Activated CD4-positive, alpha-beta T cell treated with anti-CD3 and anti-CD28 coated beads, Interleukin-2, amount 10 ng/mL, durations not matched to agents 7 days and 5 days (primary cell): ENCODE measurements around the gene MSH3. TPM values are rescaled to one million over a fixed set of nuclear protein-coding genes. Genes with fewer than 3 reads are reported as not detected.

Source experiments
- CTCF ChIA-PET: fragments of 350-600 bp; sonication (Branson Sonifier 250); formaldehyde crosslinking; loops from one replicate; lab custom pipeline; 2021; ENCODE audit warnings: antibody characterized with exemption; lab: Charles Lee
- POLR2A ChIA-PET: fragments of 350-600 bp; sonication (Branson Sonifier 250); formaldehyde crosslinking; loops from one replicate; lab custom pipeline; 2021; ENCODE audit warnings: antibody characterized with exemption; lab: Charles Lee
- DNase-seq: peaks from one replicate; pipeline ENCODE4 v3.0.0-alpha.2; 2020
- H3K27ac Mint-ChIP-seq: one replicate; pipeline ENCODE4 v1.8.0; 2021; ENCODE audit warnings: mild to moderate bottlenecking, moderate library complexity, mixed read lengths
- H3K27me3 Mint-ChIP-seq: one replicate; pipeline ENCODE4 v1.8.0; 2021; ENCODE audit warnings: mixed read lengths
- H3K36me3 Mint-ChIP-seq: one replicate; pipeline ENCODE4 v1.8.0; 2021; ENCODE audit warnings: low read depth, mixed read lengths
- H3K4me1 Mint-ChIP-seq: one replicate; pipeline ENCODE4 v1.8.0; 2021; ENCODE audit warnings: mixed read lengths
- H3K4me3 Mint-ChIP-seq: one replicate; pipeline ENCODE4 v1.8.0; 2021; ENCODE audit warnings: mild to moderate bottlenecking, moderate library complexity, mixed read lengths
- H3K9me3 Mint-ChIP-seq: one replicate; pipeline ENCODE4 v1.8.0; 2021; ENCODE audit warnings: mixed read lengths
- total RNA-seq, 2 experiments: library from RNA; stranded (reverse); gene quantifications; one replicate each; pipeline ENCODE4 v1.2.3, GENCODE V29; 2021

MSH3 gene
- 10 to 100 TPM; 23.2 to 25.4 TPM for total RNA-seq

DNA sequence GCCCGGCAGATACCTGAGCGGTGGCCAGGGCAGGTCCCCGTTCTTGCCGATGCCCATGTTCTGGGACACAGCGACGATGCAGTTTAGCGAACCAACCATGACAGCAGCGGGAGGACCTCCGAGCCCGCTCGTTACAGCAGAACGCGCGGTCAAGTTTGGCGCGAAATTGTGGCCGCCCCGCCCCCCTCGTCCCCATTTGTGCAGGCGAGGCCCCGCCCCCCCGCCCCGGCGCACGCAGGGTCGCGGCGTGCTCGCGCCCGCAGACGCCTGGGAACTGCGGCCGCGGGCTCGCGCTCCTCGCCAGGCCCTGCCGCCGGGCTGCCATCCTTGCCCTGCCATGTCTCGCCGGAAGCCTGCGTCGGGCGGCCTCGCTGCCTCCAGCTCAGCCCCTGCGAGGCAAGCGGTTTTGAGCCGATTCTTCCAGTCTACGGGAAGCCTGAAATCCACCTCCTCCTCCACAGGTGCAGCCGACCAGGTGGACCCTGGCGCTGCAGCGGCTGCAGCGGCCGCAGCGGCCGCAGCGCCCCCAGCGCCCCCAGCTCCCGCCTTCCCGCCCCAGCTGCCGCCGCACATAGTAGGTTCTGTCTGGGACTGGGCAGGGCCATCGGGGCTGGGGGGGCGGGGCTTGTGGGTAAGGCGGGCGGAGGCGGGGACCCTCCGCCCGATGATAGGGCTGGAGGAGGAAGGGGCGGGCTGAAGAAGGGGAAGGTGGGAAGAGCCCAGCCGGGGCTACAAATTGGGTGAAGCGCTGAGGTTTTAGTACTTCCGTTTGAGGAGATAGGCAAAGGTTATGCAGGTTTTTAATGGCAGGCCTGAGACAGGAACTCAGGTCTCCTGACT, at the start of gene MSH3, which contains the start of gene DHFR:
TSS of gene MSH3 (plus strand) at position 262 of the 840 bp plus-strand sequence. CDS start at position 338, 76 bp downstream.
TSS of gene DHFR (minus strand) at position 593 of the 840 bp plus-strand sequence. CDS start at position 99, 494 bp downstream.
- CTCF ChIA-PET: interaction anchor here (1.5 to 2.4 kb wide), 2 partner anchors 15 to 18 kb away, joined by 4 to 9 read pairs; no protein-coding TSS in a partner anchor

GRCh38 chr5:80607343-80607742, 47.1 kb upstream of the MSH3 start:
- Mint-ChIP-seq H3K27ac (no peak overlapping the region), H3K4me3 (no peak overlapping the region), H3K4me1 (peaks cover 2% of the 10 kb centered on the region), H3K36me3 (peaks cover 7% of the 10 kb centered on the region), H3K27me3 (no peaks in the 10 kb centered on the region), H3K9me3 (peaks cover 12% of the 10 kb centered on the region)
- DNase-seq: no peak
- ChIA-PET CTCF (no interaction called here), POLR2A (no interaction called here)

More for the DNA sequence above, at the start of gene MSH3, which contains the start of gene DHFR:
- peak within 1 kb of the TSS; percentile 89 for H3K4me3 Mint-ChIP-seq
- no peaks in the 10 kb centered on the region for H3K27me3 Mint-ChIP-seq
- H3K9me3 Mint-ChIP-seq: no peaks in the 10 kb centered on the region
- peaks cover 25% of the 10 kb centered on the region for H3K4me1 Mint-ChIP-seq
- H3K27ac Mint-ChIP-seq: peak within 1 kb of the TSS; percentile 97
- POLR2A ChIA-PET: interaction anchor here (0.6 kb wide), 1 partner anchor 16 kb away, joined by 3 read pairs; no protein-coding TSS in a partner anchor
- peaks cover 47% of the 10 kb centered on the region for H3K36me3 Mint-ChIP-seq
- peak; percentile 92 for DNase-seq

- peaks cover 12% of the 10 kb centered on the region for H3K9me3 Mint-ChIP-seq
Measured at GRCh38 chr5:80607832-80608231, 46.6 kb upstream of the MSH3 start.

GRCh38 chr5:80608731-80609130, 45.7 kb upstream of the MSH3 start:
- H3K9me3 Mint-ChIP-seq: peaks cover 12% of the 10 kb centered on the region
- H3K27ac Mint-ChIP-seq: no peak overlapping the region
- peaks cover 9% of the 10 kb centered on the region for H3K36me3 Mint-ChIP-seq
- H3K4me3 Mint-ChIP-seq: no peak overlapping the region
- H3K4me1 Mint-ChIP-seq: peaks cover 2% of the 10 kb centered on the region
- ChIA-PET CTCF (no interaction called here), POLR2A (no interaction called here)
- DNase-seq: no peak
- H3K27me3 Mint-ChIP-seq: no peaks in the 10 kb centered on the region

More at GRCh38 chr5:80607832-80608231, 46.6 kb upstream of the MSH3 start:
- no peak for DNase-seq
- no peak overlapping the region for H3K27ac Mint-ChIP-seq
- H3K27me3 Mint-ChIP-seq: no peaks in the 10 kb centered on the region
- H3K36me3 Mint-ChIP-seq: peaks cover 7% of the 10 kb centered on the region
- ChIA-PET CTCF (no interaction called here), POLR2A (no interaction called here)
- peaks cover 2% of the 10 kb centered on the region for H3K4me1 Mint-ChIP-seq
- H3K4me3 Mint-ChIP-seq: no peak overlapping the region

DNA sequence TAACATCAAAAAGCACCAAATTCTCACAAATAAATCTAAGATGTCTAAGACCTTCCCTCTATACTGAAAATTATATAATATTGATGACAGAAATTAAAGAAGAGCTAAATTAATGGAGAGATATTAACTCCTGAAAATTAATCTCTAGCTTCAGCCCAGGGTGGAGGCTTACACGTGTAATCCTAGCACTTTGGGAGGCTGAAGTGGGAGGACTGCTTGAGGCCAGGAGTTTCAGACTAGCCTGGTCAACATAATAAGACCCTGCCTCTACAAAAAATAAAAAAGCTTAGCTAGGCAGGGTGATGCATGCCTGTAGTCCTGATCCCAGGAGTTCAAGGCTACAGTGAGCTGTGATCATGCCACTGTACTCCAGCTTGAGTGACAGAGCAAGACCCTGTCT, 44.8 kb upstream of the MSH3 start:
- Mint-ChIP-seq H3K27ac (no peak overlapping the region), H3K4me3 (no peak overlapping the region), H3K27me3 (no peaks in the 10 kb centered on the region), H3K9me3 (peaks cover 12% of the 10 kb centered on the region), H3K36me3 (peaks cover 10% of the 10 kb centered on the region), H3K4me1 (peaks cover 2% of the 10 kb centered on the region)
- ChIA-PET POLR2A (no interaction called here), CTCF (interaction anchor here (0.7 to 0.9 kb wide), 2 partner anchors 10 to 474 kb away, joined by 3 read pairs; no protein-coding TSS in a partner anchor)
- DNase-seq: no peak

DNA sequence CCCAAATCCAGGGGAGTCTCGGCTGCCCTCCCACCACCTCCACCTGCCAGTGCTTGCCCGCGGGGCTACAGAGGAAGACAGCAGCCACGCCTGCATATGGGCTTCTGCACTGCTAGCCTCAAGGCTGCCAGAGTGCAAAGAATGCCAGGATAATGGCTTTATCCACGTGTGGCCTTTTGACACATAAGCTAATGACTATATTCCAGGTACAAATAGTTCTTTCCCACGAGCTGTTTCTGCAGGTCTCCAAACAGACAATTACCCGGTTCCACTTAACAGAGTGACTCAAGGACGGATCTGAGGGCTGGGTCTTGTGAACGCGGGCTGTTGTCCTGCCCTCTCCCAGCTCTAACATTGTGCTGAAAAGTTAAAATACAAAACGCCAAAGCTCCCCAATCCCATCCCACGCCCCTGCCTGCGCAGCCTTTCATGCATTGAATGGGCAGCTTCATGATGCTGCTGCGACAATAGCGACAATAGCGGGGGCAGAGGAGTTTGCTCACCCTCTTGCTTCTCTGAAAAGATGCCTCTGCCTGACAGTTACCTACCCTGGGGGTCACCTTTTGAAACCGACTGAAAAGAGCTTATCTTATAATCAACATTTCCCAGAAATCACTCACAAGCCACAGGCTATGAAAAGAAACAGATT, 39.1 kb upstream of the MSH3 start:
- Mint-ChIP-seq H3K36me3 (peaks cover 11% of the 10 kb centered on the region), H3K27me3 (no peaks in the 10 kb centered on the region), H3K4me3 (no peak overlapping the region), H3K4me1 (peaks cover 5% of the 10 kb centered on the region), H3K27ac (no peak overlapping the region), H3K9me3 (peaks cover 6% of the 10 kb centered on the region)
- DNase-seq: no peak
- ChIA-PET POLR2A (no interaction called here), CTCF (interaction anchor here (0.5 kb wide), 1 partner anchor 671 kb away, joined by 4 read pairs; no protein-coding TSS in a partner anchor)

DNA sequence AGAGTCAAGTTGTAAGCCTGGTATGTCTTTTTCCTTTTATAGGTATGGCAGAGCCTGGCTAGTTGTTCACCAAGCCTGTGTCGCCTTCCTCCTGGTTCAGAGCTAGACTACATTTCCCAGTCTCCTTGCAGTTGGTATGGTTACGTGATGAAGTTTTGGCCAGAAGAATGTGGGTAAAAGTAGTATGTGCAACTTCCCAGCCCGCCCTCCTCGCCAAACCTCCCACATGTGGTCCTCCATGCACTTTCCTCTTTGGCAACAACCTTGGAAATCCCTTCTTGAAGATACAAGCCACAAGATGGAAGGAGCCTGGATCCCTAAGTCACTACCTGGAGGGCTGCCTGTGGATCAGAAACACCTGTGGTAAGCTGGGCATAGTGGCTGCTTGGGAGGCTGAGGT, 36.0 kb upstream of the MSH3 start:
- ChIA-PET CTCF (no interaction called here), POLR2A (no interaction called here)
- DNase-seq: no peak
- Mint-ChIP-seq H3K36me3 (peaks cover 26% of the 10 kb centered on the region), H3K4me1 (peaks cover 5% of the 10 kb centered on the region), H3K27ac (no peak overlapping the region), H3K4me3 (no peak overlapping the region), H3K27me3 (no peaks in the 10 kb centered on the region), H3K9me3 (no peaks in the 10 kb centered on the region)

- Mint-ChIP-seq H3K4me3 (no peak overlapping the region), H3K9me3 (no peaks in the 10 kb centered on the region), H3K36me3 (peaks cover 24% of the 10 kb centered on the region), H3K27me3 (no peaks in the 10 kb centered on the region), H3K27ac (no peak overlapping the region), H3K4me1 (peaks cover 5% of the 10 kb centered on the region)
- ChIA-PET CTCF (interaction anchor here (1.2 kb wide), 1 partner anchor 9 kb away, joined by 3 read pairs; no protein-coding TSS in a partner anchor), POLR2A (no interaction called here)
- no peak for DNase-seq
Measured at GRCh38 chr5:80619086-80619485, 35.4 kb upstream of the MSH3 start.

DNA sequence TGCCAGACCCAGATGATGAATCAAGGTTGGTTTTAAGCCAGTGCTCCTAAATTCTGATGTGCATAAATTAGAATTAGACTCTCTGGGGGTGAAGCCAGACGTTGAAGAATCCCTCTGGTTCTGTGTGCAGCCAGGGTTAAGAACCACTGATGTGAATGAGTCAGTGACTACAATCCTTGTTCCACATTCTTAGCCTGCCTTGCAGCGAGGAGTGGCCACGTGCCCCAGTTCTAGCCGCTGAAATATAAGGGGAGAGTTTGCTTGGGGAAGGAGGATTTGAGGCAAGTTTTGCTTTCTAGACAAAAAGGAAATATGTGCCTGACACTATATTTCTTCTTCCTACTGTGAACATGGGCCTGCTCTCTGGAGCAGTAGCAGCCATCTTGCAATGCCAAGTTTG, 34.2 kb upstream of the MSH3 start:
- ChIA-PET POLR2A (no interaction called here), CTCF (interaction anchor here (1.2 kb wide), 1 partner anchor 10 kb away, joined by 3 read pairs; no protein-coding TSS in a partner anchor)
- no peak for DNase-seq
- peaks cover 5% of the 10 kb centered on the region for H3K4me1 Mint-ChIP-seq
- no peaks in the 10 kb centered on the region for H3K27me3 Mint-ChIP-seq
- H3K36me3 Mint-ChIP-seq: peaks cover 26% of the 10 kb centered on the region
- no peaks in the 10 kb centered on the region for H3K9me3 Mint-ChIP-seq
- no peak overlapping the region for H3K27ac Mint-ChIP-seq
- no peak overlapping the region for H3K4me3 Mint-ChIP-seq

GRCh38 chr5:80622756-80623155, 31.7 kb upstream of the MSH3 start:
- POLR2A ChIA-PET: no interaction called here
- Mint-ChIP-seq H3K27ac (no peak overlapping the region), H3K27me3 (no peaks in the 10 kb centered on the region), H3K9me3 (no peaks in the 10 kb centered on the region), H3K4me1 (no peaks in the 10 kb centered on the region), H3K36me3 (peaks cover 29% of the 10 kb centered on the region), H3K4me3 (no peak overlapping the region)
- DNase-seq: no peak
- CTCF ChIA-PET: no interaction called here

GRCh38 chr5:80623999-80624398, 30.5 kb upstream of the MSH3 start:
- DNase-seq: no peak
- no peaks in the 10 kb centered on the region for H3K4me1 Mint-ChIP-seq
- ChIA-PET POLR2A (no interaction called here), CTCF (interaction anchor here (1.3 kb wide), 1 partner anchor 13 kb away, joined by 3 read pairs; no protein-coding TSS in a partner anchor)
- H3K27me3 Mint-ChIP-seq: no peaks in the 10 kb centered on the region
- H3K9me3 Mint-ChIP-seq: no peaks in the 10 kb centered on the region
- no peak overlapping the region for H3K27ac Mint-ChIP-seq
- H3K36me3 Mint-ChIP-seq: peaks cover 26% of the 10 kb centered on the region
- H3K4me3 Mint-ChIP-seq: no peak overlapping the region

DNA sequence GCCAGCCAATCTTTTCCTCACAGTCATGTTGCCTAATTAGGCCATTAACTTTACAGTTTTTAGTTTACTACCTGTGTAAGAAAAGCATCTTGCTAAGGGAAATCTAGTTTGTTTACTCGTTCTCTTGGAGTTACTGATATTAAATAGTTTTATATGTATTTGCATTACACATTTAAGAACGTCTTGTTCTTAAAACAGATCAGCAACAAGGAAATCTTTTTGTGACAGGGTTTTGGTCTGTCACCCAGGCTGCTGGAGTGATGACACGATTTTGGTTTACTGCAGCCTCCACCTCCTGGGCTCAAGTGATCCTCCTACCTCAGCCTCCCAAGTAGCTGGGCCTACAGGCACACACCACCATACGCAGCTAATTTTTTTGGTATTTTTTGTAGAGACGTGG, 29.2 kb upstream of the MSH3 start:
- ChIA-PET POLR2A (no interaction called here), CTCF (interaction anchor here (1.3 kb wide), 1 partner anchor 12 kb away, joined by 3 read pairs; no protein-coding TSS in a partner anchor)
- Mint-ChIP-seq H3K4me3 (no peak overlapping the region), H3K36me3 (peaks cover 33% of the 10 kb centered on the region), H3K27me3 (no peaks in the 10 kb centered on the region), H3K4me1 (no peaks in the 10 kb centered on the region), H3K9me3 (no peaks in the 10 kb centered on the region), H3K27ac (no peak overlapping the region)
- DNase-seq: no peak

DNA sequence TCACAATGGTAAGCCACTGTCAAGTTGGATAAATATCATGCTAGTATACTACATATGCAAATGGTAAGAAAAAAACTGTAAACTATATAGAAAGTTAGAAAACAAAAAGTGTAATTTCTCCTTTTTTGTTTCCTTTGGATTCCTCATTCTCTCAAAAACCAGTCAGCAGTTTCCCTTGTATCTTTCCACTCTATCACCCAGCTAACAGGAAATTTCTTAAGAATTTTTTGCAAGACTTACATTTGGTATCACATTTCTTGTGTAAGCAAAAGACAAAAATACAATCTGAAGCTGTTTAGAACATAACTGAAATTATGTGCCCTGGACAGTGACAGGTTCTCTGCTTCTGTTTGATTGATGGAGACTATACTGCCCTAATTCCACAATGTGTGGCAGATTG, 25.2 kb upstream of the MSH3 start:
- no peaks in the 10 kb centered on the region for H3K27me3 Mint-ChIP-seq
- no peak for DNase-seq
- no peaks in the 10 kb centered on the region for H3K9me3 Mint-ChIP-seq
- peaks cover 46% of the 10 kb centered on the region for H3K36me3 Mint-ChIP-seq
- H3K27ac Mint-ChIP-seq: no peak overlapping the region
- no peak overlapping the region for H3K4me3 Mint-ChIP-seq
- H3K4me1 Mint-ChIP-seq: no peaks in the 10 kb centered on the region
- POLR2A ChIA-PET: no interaction called here
- CTCF ChIA-PET: no interaction called here
